IgD-negative memory B cell (primary cell): ENCODE measurements around the gene PELO. TPM values are rescaled to one million over a fixed set of nuclear protein-coding genes. Genes with fewer than 3 reads are reported as not detected.
A peak's percentile ranks its signal among the peaks of the same experiment; 100 is the strongest.

ENCODE experiments used
- H3K27ac Mint-ChIP-seq, 3 donors: one replicate each; pipeline ENCODE4 v1.8.0; 2020 to 2022; ENCODE audit warnings: mild to moderate bottlenecking in 3 of 3, mixed read lengths in 3 of 3, moderate library complexity in 1 of 3
- H3K27me3 Mint-ChIP-seq: one replicate; pipeline ENCODE4 v1.8.0; 2021; ENCODE audit warnings: mixed read lengths
- H3K36me3 Mint-ChIP-seq: one replicate; pipeline ENCODE4 v1.8.0; 2020; ENCODE audit warnings: mild to moderate bottlenecking, mixed read lengths
- H3K4me1 Mint-ChIP-seq, 3 donors: one replicate each; pipeline ENCODE4 v1.8.0; 2020 to 2022; ENCODE audit warnings: mixed read lengths in 3 of 3, mild to moderate bottlenecking in 1 of 3
- H3K4me3 Mint-ChIP-seq, 4 donors: one replicate each; pipeline ENCODE4 v1.8.0; 2020 to 2022; ENCODE audit warnings: mild to moderate bottlenecking in 4 of 4, mixed read lengths in 4 of 4, moderate library complexity in 3 of 4
- H3K9me3 Mint-ChIP-seq, 3 donors: one replicate each; pipeline ENCODE4 v1.8.0; 2020 to 2021; ENCODE audit warnings: mixed read lengths in 3 of 3, mild to moderate bottlenecking in 1 of 3
- polyA plus RNA-seq: library from polyadenylated mRNA; unstranded; fragments of 300-500 nt; fragmentation: Illumina TruSeq; gene quantifications from one replicate; pipeline ENCODE4 v1.2.3, GENCODE V29; 2021

Gene PELO
- polyA plus RNA-seq, 1 donor from 2014 or later: 3.2 TPM

GRCh38 chr5:52784737-52785136, 3.0 kb upstream of the PELO start:
- Mint-ChIP-seq H3K9me3 (peaks cover 0 to 3% (median 0%) of the 10 kb centered on the region in 3 donors), H3K4me3 (no peak overlapping the region), H3K4me1 (peaks cover 0 to 9% (median 4%) of the 10 kb centered on the region in 3 donors), H3K36me3 (no peaks in the 10 kb centered on the region), H3K27ac (no peak overlapping the region), H3K27me3 (peaks cover 38% of the 10 kb centered on the region)

- Mint-ChIP-seq H3K27ac (no peak overlapping the region), H3K36me3 (no peaks in the 10 kb centered on the region), H3K4me3 (peak overlapping the region in 1 of 4 donors; percentile 17), H3K4me1 (peaks cover 0 to 9% (median 4%) of the 10 kb centered on the region in 3 donors), H3K27me3 (peaks cover 31% of the 10 kb centered on the region), H3K9me3 (peaks cover 0 to 3% (median 0%) of the 10 kb centered on the region in 3 donors)
These were observed 1.3 kb upstream of the PELO start for GRCh38 chr5:52786391-52786790.

- no peaks in the 10 kb centered on the region for H3K36me3 Mint-ChIP-seq
- peaks cover 31% of the 10 kb centered on the region for H3K27me3 Mint-ChIP-seq
- no peak overlapping the region for H3K27ac Mint-ChIP-seq
- peaks cover 0 to 3% (median 0%) of the 10 kb centered on the region in 3 donors for H3K9me3 Mint-ChIP-seq
- H3K4me1 Mint-ChIP-seq: peaks cover 0 to 9% (median 4%) of the 10 kb centered on the region in 3 donors
- H3K4me3 Mint-ChIP-seq: peak overlapping the region; percentile 80 to 90 (median 84)
These were observed 642 bp upstream of the PELO start for GRCh38 chr5:52786949-52787599.

- Mint-ChIP-seq H3K4me3 (peak overlapping the region in 3 of 4 donors; percentile 7 to 67 (median 62)), H3K27me3 (peaks cover 30% of the 10 kb centered on the region), H3K27ac (no peak overlapping the region), H3K36me3 (no peaks in the 10 kb centered on the region), H3K4me1 (peaks cover 0 to 9% (median 4%) of the 10 kb centered on the region in 3 donors), H3K9me3 (peaks cover 0 to 3% (median 0%) of the 10 kb centered on the region in 3 donors)
These were observed 747 bp downstream of the PELO start for GRCh38 chr5:52788505-52788821.

GRCh38 chr5:52789378-52789777, 1.7 kb downstream of the PELO start:
- H3K27me3 Mint-ChIP-seq: peaks cover 30% of the 10 kb centered on the region
- H3K4me1 Mint-ChIP-seq: peaks cover 0 to 9% (median 4%) of the 10 kb centered on the region in 3 donors
- no peaks in the 10 kb centered on the region for H3K36me3 Mint-ChIP-seq
- peaks cover 0 to 3% (median 0%) of the 10 kb centered on the region in 3 donors for H3K9me3 Mint-ChIP-seq
- peak overlapping the region in 1 of 4 donors; percentile 7 for H3K4me3 Mint-ChIP-seq
- H3K27ac Mint-ChIP-seq: no peak overlapping the region

- peaks cover 0 to 3% (median 0%) of the 10 kb centered on the region in 3 donors for H3K9me3 Mint-ChIP-seq
- H3K4me1 Mint-ChIP-seq: peaks cover 0 to 9% (median 4%) of the 10 kb centered on the region in 3 donors
- H3K36me3 Mint-ChIP-seq: no peaks in the 10 kb centered on the region
- H3K4me3 Mint-ChIP-seq: peak overlapping the region in 1 of 4 donors; percentile 11
- H3K27me3 Mint-ChIP-seq: peaks cover 27% of the 10 kb centered on the region
- H3K27ac Mint-ChIP-seq: no peak overlapping the region
These were observed 2.1 kb downstream of the PELO start for GRCh38 chr5:52789851-52790250.

GRCh38 chr5:52791366-52791765, 3.6 kb downstream of the PELO start:
- no peaks in the 10 kb centered on the region for H3K36me3 Mint-ChIP-seq

GRCh38 chr5:52794519-52794918, 6.8 kb downstream of the PELO start:
- Mint-ChIP-seq H3K4me1 (peaks cover 10 to 17% (median 12%) of the 10 kb centered on the region in 3 donors), H3K27me3 (peaks cover 6% of the 10 kb centered on the region), H3K4me3 (no peak overlapping the region), H3K36me3 (no peaks in the 10 kb centered on the region), H3K27ac (no peak overlapping the region), H3K9me3 (no peaks in the 10 kb centered on the region)

More at GRCh38 chr5:52791366-52791765, 3.6 kb downstream of the PELO start:
- Mint-ChIP-seq H3K27me3 (peaks cover 24% of the 10 kb centered on the region), H3K4me1 (peaks cover 0 to 8% (median 4%) of the 10 kb centered on the region in 3 donors), H3K27ac (no peak overlapping the region), H3K4me3 (no peak overlapping the region), H3K9me3 (peaks cover 0 to 3% (median 0%) of the 10 kb centered on the region in 3 donors)

- peaks cover 6% of the 10 kb centered on the region for H3K27me3 Mint-ChIP-seq
- no peaks in the 10 kb centered on the region for H3K9me3 Mint-ChIP-seq
These were observed 8.3 kb downstream of the PELO start for GRCh38 chr5:52796031-52796430.

GRCh38 chr5:52796516-52797103, 8.9 kb downstream of the PELO start:
- Mint-ChIP-seq H3K27ac (peak overlapping the region in 1 of 3 donors; percentile 50), H3K4me1 (peaks cover 18 to 30% (median 26%) of the 10 kb centered on the region in 3 donors), H3K9me3 (no peaks in the 10 kb centered on the region), H3K27me3 (peaks cover 6% of the 10 kb centered on the region), H3K4me3 (peak overlapping the region in 1 of 4 donors; percentile 70), H3K36me3 (no peaks in the 10 kb centered on the region)

More at GRCh38 chr5:52796031-52796430, 8.3 kb downstream of the PELO start:
- Mint-ChIP-seq H3K36me3 (no peaks in the 10 kb centered on the region), H3K4me3 (no peak overlapping the region), H3K4me1 (peaks cover 13 to 24% (median 20%) of the 10 kb centered on the region in 3 donors), H3K27ac (no peak overlapping the region)

GRCh38 chr5:52798938-52799337, 11.2 kb downstream of the PELO start:
- H3K4me1 Mint-ChIP-seq: peaks cover 22 to 33% (median 31%) of the 10 kb centered on the region in 3 donors

GRCh38 chr5:52799358-52799982, 11.8 kb downstream of the PELO start:
- Mint-ChIP-seq H3K4me1 (peaks cover 22 to 38% (median 35%) of the 10 kb centered on the region in 3 donors), H3K27ac (peak overlapping the region; percentile 28 to 99 (median 96)), H3K27me3 (peaks cover 1% of the 10 kb centered on the region), H3K4me3 (peak overlapping the region; percentile 89 to 98 (median 92)), H3K9me3 (no peaks in the 10 kb centered on the region), H3K36me3 (peaks cover 2% of the 10 kb centered on the region)

More at GRCh38 chr5:52798938-52799337, 11.2 kb downstream of the PELO start:
- Mint-ChIP-seq H3K4me3 (peak overlapping the region; percentile 89 to 98 (median 92)), H3K27ac (peak overlapping the region; percentile 74 to 96 (median 80)), H3K36me3 (peaks cover 2% of the 10 kb centered on the region), H3K27me3 (peaks cover 1% of the 10 kb centered on the region), H3K9me3 (no peaks in the 10 kb centered on the region)

- Mint-ChIP-seq H3K27ac (peak overlapping the region; percentile 28 to 99 (median 96)), H3K27me3 (peaks cover 1% of the 10 kb centered on the region), H3K9me3 (no peaks in the 10 kb centered on the region), H3K4me3 (peak overlapping the region; percentile 89 to 98 (median 92)), H3K4me1 (peaks cover 22 to 40% (median 38%) of the 10 kb centered on the region in 3 donors), H3K36me3 (peaks cover 2% of the 10 kb centered on the region)
These were observed 12.3 kb downstream of the PELO start for GRCh38 chr5:52799983-52800393.

- no peaks in the 10 kb centered on the region for H3K9me3 Mint-ChIP-seq
- H3K27ac Mint-ChIP-seq: peak overlapping the region; percentile 28 to 99 (median 96)
- peaks cover 1% of the 10 kb centered on the region for H3K27me3 Mint-ChIP-seq
- peak overlapping the region; percentile 89 to 98 (median 92) for H3K4me3 Mint-ChIP-seq
- peaks cover 26 to 43% (median 38%) of the 10 kb centered on the region in 3 donors for H3K4me1 Mint-ChIP-seq
- peaks cover 5% of the 10 kb centered on the region for H3K36me3 Mint-ChIP-seq
These were observed 12.9 kb downstream of the PELO start for GRCh38 chr5:52800394-52801213.
